OCI-LY7 (cell line): Measurements from ENCODE around the gene ARID5A.

Experiments
- EZH2phosphoT487 ChIP-seq: fragments of 200-600 bp; sonication (generic); IDR thresholded peaks from 2 replicates; pipeline ENCODE4 v1.6.1; 2018; ENCODE audit warnings: low read depth, borderline replicate concordance, mild to moderate bottlenecking, mixed run types, antibody characterized with exemption, low read length, moderate library complexity, mixed read lengths
- TF ChIP-seq, protein P1 (sequence below): fragments of 200-600 bp; sonication (generic); conservative IDR thresholded peaks from 2 replicates; pipeline ENCODE4 v1.5.1; 2014; ENCODE audit warnings: mild to moderate bottlenecking, antibody characterized with exemption, low read length, moderate library complexity, mixed read lengths

DNA sequence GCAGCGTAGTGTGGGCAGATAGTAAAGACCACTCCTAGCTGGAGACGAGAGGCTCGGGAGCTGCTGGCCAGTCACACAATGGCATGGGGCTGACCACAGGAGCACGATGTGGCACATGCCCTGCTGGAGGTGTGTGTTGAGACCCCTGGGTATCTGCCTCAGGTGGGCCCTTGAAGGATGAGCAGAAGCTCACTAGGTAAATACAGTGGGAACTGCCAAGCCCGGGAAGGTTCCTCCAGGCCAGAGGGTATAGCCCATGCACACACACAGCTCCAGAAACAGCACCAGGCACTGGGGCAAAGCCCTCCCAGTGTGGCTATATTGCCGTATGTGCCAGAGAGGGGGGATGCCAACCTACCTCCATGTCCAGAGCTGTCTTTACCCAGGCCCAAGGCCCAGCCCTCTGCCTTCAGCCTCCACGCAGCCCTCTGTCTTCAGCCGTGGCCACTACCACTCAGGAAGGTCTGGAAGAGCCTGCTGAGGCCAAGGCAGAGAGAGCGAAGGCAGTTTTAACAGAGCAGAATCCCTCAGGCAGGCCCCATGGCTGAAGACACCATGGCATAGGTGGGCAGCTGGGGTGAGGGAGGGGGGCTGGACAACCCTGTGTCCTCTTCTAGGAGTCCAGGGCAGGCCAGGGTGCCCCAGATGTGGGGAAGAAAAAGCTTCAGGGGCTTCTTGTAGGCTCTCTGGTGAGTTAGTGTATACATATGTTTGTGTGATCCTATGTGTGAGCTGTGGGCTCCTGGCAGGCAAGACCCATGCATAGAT, 7.0 kb upstream of the ARID5A start:
- TF ChIP-seq, protein P1, sequence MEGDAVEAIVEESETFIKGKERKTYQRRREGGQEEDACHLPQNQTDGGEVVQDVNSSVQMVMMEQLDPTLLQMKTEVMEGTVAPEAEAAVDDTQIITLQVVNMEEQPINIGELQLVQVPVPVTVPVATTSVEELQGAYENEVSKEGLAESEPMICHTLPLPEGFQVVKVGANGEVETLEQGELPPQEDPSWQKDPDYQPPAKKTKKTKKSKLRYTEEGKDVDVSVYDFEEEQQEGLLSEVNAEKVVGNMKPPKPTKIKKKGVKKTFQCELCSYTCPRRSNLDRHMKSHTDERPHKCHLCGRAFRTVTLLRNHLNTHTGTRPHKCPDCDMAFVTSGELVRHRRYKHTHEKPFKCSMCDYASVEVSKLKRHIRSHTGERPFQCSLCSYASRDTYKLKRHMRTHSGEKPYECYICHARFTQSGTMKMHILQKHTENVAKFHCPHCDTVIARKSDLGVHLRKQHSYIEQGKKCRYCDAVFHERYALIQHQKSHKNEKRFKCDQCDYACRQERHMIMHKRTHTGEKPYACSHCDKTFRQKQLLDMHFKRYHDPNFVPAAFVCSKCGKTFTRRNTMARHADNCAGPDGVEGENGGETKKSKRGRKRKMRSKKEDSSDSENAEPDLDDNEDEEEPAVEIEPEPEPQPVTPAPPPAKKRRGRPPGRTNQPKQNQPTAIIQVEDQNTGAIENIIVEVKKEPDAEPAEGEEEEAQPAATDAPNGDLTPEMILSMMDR, result no peak
- TF ChIP-seq EZH2phosphoT487, result no peak
